ENCODE measurements around the gene ZNF462.
"Not testable (repeated sequence)": the region's sequence is repeated elsewhere in the genome, so short reads cannot be mapped to it uniquely, and the experiment has no call there.

ZNF462 gene

GRCh38 chr9:106964822-106965525, 102.0 kb downstream of the ZNF462 start:
- no peak for DNase-seq

GRCh38 chr9:106966481-106966880, 103.5 kb downstream of the ZNF462 start:
- no peak for DNase-seq

- DNase-seq: no peak
Observed at GRCh38 chr9:106969696-106970095, 106.7 kb downstream of the ZNF462 start.

GRCh38 chr9:106970219-106970975, 107.4 kb downstream of the ZNF462 start:
- no peak for DNase-seq

GRCh38 chr9:106970976-106971457, 108.1 kb downstream of the ZNF462 start:
- no peak for DNase-seq

- DNase-seq: no peak
Observed at GRCh38 chr9:106972082-106972481, 109.1 kb downstream of the ZNF462 start.

- no peak for DNase-seq
Observed at GRCh38 chr9:106974341-106974740, 111.4 kb downstream of the ZNF462 start.

- no peak for DNase-seq
Observed at GRCh38 chr9:106976772-106977171, 113.8 kb downstream of the ZNF462 start.

GRCh38 chr9:106980551-106981101, 117.7 kb downstream of the ZNF462 start:
- no peak for DNase-seq

- DNase-seq: no peak
Observed at GRCh38 chr9:106981396-106982287, 118.7 kb downstream of the ZNF462 start.

- no peak for DNase-seq
Observed at GRCh38 chr9:106982636-106983035, 119.7 kb downstream of the ZNF462 start.

GRCh38 chr9:106983346-106983745, 120.4 kb downstream of the ZNF462 start:
- no peak for DNase-seq

- not testable (repeated sequence) for DNase-seq
Observed at GRCh38 chr9:106989904-106990303, 126.9 kb downstream of the ZNF462 start.

GRCh38 chr9:106992186-106992585, 129.2 kb downstream of the ZNF462 start:
- DNase-seq: no peak

- DNase-seq: no peak
Observed at GRCh38 chr9:106993603-106994002, 130.6 kb downstream of the ZNF462 start.

- DNase-seq: no peak
Observed at GRCh38 chr9:106994463-106994862, 131.5 kb downstream of the ZNF462 start.

- no peak for DNase-seq
Observed at GRCh38 chr9:107000218-107000617, 137.3 kb downstream of the ZNF462 start.

- DNase-seq: no peak
Observed at GRCh38 chr9:107005201-107005600, 142.2 kb downstream of the ZNF462 start.

GRCh38 chr9:107007402-107007801, 144.4 kb downstream of the ZNF462 start:
- DNase-seq: no peak

GRCh38 chr9:107008011-107008410, 145.0 kb downstream of the ZNF462 start:
- DNase-seq: no peak

- no peak for DNase-seq
Observed at GRCh38 chr9:107008447-107008846, 145.5 kb downstream of the ZNF462 start.

- DNase-seq: no peak
Observed at GRCh38 chr9:107016383-107016782, 153.4 kb downstream of the ZNF462 start.
